Activated naive CD4-positive, alpha-beta T cell treated with anti-CD3 and anti-CD28 coated beads, Interleukin-2, amount 10 ng/mL, durations not matched to agents 7 days and 5 days (primary cell): Measurements from ENCODE around the gene SDK1.

Experiments used
- CTCF ChIA-PET: fragments of 350-600 bp; sonication (Branson Sonifier 250); formaldehyde crosslinking; loops from one replicate; lab custom pipeline; 2021; ENCODE audit warnings: antibody characterized with exemption; lab: Charles Lee
- DNase-seq: peaks from one replicate; pipeline ENCODE4 v3.0.0-alpha.2; 2020
- H3K27ac Mint-ChIP-seq: one replicate; pipeline ENCODE4 v1.8.0; 2021; ENCODE audit warnings: mild to moderate bottlenecking, moderate library complexity, mixed read lengths
- H3K27me3 Mint-ChIP-seq: one replicate; pipeline ENCODE4 v1.8.0; 2021; ENCODE audit warnings: mild to moderate bottlenecking, mixed read lengths
- H3K36me3 Mint-ChIP-seq: one replicate; pipeline ENCODE4 v1.8.0; 2021; ENCODE audit warnings: mixed read lengths
- H3K4me1 Mint-ChIP-seq: one replicate; pipeline ENCODE4 v1.8.0; 2021; ENCODE audit warnings: mixed read lengths
- H3K4me3 Mint-ChIP-seq: one replicate; pipeline ENCODE4 v1.8.0; 2021; ENCODE audit warnings: mild to moderate bottlenecking, moderate library complexity, mixed read lengths
- H3K9me3 Mint-ChIP-seq: one replicate; pipeline ENCODE4 v1.8.0; 2021; ENCODE audit warnings: mixed read lengths

The SDK1 gene

DNA sequence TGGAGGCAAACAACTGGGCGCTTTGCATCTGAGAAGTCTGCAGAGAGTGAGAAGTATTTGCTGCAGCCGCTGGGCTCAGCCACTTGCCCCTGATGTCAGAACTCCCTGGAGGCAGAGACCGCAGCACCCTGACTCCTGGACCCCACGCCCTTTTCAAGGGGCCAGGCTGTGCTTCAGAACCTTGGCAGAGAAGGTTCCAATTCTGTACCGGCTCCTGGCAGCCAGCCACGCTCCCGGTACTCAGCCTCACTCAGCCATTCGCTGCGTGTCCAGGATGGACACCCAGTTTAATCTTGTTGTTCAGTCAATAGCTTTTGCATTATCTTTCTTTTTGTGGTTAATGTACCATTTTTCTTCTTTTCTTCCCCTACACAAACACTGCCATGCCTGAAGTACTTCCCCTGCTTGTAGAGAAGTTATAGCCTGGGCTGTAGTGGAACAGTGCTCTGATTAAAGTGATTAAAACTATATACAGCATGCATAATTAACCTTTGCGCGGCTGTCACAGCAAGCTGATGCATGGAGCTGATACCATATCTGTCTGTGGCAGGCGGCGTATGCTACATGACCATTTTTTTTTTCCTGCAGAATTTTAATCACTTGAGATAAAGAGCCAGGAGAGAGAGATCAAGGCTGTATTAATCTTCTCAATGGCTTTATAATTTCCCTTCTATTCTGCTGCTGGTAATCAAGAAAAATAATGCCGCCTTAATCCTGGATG, 578.5 kb downstream of the SDK1 start:
- CTCF ChIA-PET = no interaction called here

DNA sequence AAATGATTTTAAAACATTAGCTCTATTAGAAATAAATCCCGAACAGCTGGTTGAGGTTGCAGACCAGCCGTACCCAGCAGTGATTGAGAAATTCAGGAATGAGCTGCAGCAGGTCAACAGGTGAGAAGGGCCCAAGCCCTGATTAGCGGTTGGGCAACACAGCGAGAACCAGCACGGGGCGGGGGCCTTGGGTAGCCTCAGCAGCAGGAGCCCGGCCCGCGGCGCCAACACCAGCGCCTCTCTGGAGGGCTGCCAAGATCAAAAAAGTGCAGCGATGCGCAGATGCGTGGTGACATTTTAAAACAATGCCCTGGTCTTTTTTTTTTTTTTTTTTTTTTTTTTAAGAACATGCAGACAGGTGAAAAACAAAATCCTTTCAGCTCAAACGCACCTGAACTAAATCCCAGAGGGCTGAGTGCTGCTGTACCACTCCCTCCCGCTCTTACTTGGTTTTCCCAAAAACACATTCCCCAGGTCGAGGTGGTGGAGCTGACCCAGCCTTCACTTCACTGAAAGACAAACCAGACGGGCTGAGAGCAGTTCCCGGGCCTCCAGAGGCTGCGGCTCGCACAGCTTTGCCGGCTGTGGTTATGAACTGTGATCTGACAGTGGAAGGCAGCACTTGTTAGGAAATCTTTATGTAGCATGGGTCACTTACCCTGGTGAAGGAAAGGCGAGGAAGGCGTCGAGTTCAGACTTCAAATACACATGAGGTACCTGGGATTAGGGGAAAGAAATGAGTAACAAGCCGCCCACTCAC, 579.4 kb downstream of the SDK1 start:
- Mint-ChIP-seq H3K27ac (no peak overlapping the region), H3K36me3 (no peaks in the 10 kb centered on the region), H3K27me3 (no peaks in the 10 kb centered on the region), H3K4me1 (no peaks in the 10 kb centered on the region), H3K9me3 (no peaks in the 10 kb centered on the region), H3K4me3 (no peak overlapping the region)
- CTCF ChIA-PET = no interaction called here
- no peak for DNase-seq

More for the DNA sequence above, 578.5 kb downstream of the SDK1 start:
- Mint-ChIP-seq H3K9me3 (no peaks in the 10 kb centered on the region), H3K27me3 (no peaks in the 10 kb centered on the region), H3K27ac (no peak overlapping the region), H3K36me3 (no peaks in the 10 kb centered on the region), H3K4me3 (no peak overlapping the region), H3K4me1 (no peaks in the 10 kb centered on the region)
- no peak for DNase-seq

DNA sequence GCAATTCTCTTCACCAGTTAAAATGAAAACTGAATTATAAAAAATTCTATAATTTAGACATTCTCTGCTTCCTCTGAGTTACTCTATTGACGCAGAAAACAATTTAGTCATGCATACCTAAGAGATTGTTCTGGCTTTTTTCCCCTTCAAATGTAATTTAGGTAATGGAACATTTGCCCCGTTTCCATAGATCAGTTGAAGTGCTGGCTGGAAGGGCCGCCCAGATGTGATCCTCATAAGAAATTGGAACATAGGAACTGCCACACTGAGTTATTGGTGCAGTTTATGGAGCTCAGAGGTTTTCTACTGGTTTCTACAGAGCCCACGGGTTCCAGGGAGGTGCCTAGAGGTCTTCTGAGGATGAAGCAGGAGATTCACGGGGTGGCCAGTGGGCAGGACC, 581.7 kb downstream of the SDK1 start:
- Mint-ChIP-seq H3K9me3 (no peaks in the 10 kb centered on the region), H3K4me3 (no peak overlapping the region), H3K36me3 (no peaks in the 10 kb centered on the region), H3K27ac (no peak overlapping the region), H3K27me3 (no peaks in the 10 kb centered on the region), H3K4me1 (no peaks in the 10 kb centered on the region)
- CTCF ChIA-PET = no interaction called here
- no peak for DNase-seq

DNA sequence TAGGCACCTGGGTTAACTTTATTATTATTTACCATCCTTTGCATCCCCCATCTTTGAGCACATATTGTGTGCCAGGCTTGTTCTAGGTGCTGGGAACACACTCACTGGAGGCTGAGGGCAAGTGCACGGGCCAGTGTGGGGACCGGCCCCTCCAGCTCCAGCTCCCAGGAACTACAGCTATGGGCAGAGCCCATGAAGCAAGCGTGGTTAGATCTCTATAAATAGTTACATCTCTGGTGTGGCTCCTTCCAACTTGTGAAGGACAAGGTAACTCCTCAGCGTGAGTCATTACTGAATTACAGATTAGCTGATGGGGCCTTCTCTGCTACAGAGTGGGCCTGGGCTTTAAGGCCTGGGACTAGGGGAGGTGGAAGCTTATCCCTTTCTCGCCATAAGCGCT, 583.5 kb downstream of the SDK1 start:
- H3K4me3 Mint-ChIP-seq = no peak overlapping the region
- no peak for DNase-seq
- H3K36me3 Mint-ChIP-seq = no peaks in the 10 kb centered on the region
- H3K27ac Mint-ChIP-seq = no peak overlapping the region
- H3K27me3 Mint-ChIP-seq = no peaks in the 10 kb centered on the region
- CTCF ChIA-PET = no interaction called here
- H3K9me3 Mint-ChIP-seq = no peaks in the 10 kb centered on the region
- H3K4me1 Mint-ChIP-seq = no peaks in the 10 kb centered on the region

DNA sequence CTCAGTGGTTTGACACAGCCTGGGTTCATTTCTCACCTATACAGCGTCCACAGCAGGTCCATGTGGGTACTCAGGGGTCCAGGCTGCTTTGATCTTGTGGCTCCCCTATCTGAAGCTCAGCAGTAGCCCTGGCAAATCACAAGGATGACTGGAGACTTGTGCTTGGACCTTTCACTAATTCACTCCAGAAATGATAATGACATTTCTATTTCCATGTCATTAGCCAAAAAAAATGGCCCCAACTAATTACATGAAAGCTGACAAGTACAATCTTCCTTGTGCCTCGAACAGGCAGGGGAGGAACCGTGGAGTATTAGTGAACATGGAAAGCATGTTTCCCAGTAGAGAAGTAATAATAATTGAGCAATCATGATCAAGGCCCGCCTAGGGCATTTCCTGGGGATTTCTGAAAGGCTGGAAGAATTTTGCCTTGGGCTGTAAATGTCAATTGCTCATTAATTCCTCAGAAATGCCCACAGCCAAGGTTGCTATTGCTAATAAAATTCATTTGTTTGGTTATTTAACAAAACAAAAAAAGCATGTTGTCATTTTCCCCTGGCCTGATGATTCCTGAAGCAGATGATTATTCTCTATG, 586.1 kb downstream of the SDK1 start:
- Mint-ChIP-seq H3K4me1 (no peaks in the 10 kb centered on the region), H3K36me3 (no peaks in the 10 kb centered on the region), H3K27ac (no peak overlapping the region), H3K27me3 (no peaks in the 10 kb centered on the region), H3K4me3 (no peak overlapping the region), H3K9me3 (no peaks in the 10 kb centered on the region)
- CTCF ChIA-PET = no interaction called here
- no peak for DNase-seq

DNA sequence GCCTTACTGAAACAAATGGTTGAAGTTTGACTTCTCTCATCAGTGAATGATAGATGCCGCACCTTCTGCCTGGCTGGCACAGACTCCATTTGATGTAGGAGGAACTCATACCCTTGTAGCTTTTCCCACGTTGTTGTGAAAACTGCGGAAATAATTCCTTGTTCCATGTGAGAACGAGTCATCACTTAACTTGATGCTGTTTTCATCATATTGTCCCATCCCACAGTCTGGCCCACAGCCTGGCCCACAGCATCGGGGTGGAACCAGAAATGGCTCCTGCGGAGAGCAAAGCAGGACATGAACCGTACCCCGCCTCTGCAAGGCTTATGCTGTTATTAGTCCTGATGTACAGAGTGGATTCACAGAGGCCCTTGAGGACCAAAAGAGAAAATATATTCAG, 587.0 kb downstream of the SDK1 start:
- Mint-ChIP-seq H3K9me3 (no peaks in the 10 kb centered on the region), H3K4me1 (no peaks in the 10 kb centered on the region), H3K27ac (no peak overlapping the region), H3K36me3 (no peaks in the 10 kb centered on the region), H3K4me3 (no peak overlapping the region), H3K27me3 (no peaks in the 10 kb centered on the region)
- DNase-seq = no peak
- CTCF ChIA-PET = no interaction called here

DNA sequence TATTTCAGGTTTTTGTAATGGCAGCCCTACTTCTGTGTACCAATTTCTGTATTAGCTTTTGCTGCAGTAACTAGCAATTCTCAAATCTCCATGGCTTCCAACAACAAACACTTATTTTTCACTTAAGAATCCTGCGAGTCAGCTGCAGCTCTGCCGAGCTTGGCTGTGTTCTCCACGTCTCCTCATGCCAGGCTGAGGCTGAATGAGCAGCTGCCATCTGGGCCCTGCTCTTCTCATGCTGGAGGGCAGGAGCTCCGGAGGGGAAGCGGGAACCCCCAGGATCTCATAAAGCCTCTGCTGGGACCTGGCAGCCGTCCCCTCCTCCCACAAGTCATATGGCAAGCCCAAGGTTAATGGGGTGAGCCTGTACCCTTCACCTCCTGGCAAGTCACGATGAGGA, 591.1 kb downstream of the SDK1 start:
- H3K4me3 Mint-ChIP-seq = no peak overlapping the region
- CTCF ChIA-PET = no interaction called here

DNA sequence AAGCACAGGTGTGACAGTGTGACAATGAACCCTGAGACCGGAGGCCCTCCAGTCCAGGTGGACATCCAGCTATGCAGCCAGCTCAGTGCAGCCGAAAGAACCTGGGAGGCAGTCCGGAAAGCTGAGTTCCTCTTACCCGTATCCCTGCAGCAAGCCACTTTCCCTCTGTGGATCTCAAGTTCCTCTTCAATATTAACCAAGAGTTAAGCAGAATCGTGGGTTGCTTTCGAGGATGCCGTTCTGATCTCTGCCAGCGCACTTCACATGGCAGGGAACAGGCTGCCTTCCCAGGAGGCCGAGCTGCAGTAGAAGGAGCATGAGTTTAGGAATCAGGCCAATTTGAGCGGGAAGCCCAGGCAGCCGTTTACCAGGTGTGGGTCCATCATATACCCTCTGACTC, 591.6 kb downstream of the SDK1 start:
- DNase-seq = no peak
- Mint-ChIP-seq H3K9me3 (no peaks in the 10 kb centered on the region), H3K4me3 (no peak overlapping the region), H3K4me1 (no peaks in the 10 kb centered on the region), H3K27me3 (no peaks in the 10 kb centered on the region), H3K36me3 (no peaks in the 10 kb centered on the region), H3K27ac (no peak overlapping the region)
- CTCF ChIA-PET = no interaction called here

More for the DNA sequence above, 591.1 kb downstream of the SDK1 start:
- Mint-ChIP-seq H3K4me1 (no peaks in the 10 kb centered on the region), H3K27me3 (no peaks in the 10 kb centered on the region), H3K27ac (no peak overlapping the region), H3K9me3 (no peaks in the 10 kb centered on the region), H3K36me3 (no peaks in the 10 kb centered on the region)
- no peak for DNase-seq

DNA sequence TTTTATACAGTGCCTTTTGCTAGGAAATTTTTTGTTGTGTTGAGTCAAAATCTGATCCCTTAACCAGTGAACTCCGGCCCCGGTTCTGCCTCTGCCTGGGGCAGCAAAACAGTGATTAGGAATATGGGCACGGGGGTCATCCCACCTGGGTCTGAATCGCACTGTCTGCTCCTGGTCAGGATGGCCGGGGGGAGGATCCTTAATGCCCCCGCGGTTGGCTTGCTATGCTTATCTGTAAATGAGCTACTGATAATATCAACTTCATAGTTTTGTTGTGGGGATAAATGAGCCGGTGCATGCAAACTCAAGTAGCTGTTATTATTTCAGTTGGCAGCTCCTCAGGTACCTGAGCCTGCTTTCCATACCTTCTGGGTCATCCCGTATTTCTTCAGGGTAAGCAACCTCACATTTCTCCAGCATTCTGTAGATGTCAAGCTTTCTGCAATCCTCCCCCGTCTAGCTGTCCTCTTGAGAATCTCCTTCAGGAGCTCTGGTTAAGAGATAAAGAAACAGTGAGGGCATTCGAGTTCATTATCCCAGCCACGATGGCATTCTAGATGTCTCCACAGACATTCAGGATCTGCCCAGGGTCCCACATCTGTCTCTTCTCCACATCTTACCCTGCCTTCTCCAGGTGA, 592.2 kb downstream of the SDK1 start:
- no peak overlapping the region for H3K4me3 Mint-ChIP-seq
- no peaks in the 10 kb centered on the region for H3K9me3 Mint-ChIP-seq
- H3K27me3 Mint-ChIP-seq = no peaks in the 10 kb centered on the region
- no peak for DNase-seq
- H3K4me1 Mint-ChIP-seq = no peaks in the 10 kb centered on the region
- H3K36me3 Mint-ChIP-seq = no peaks in the 10 kb centered on the region
- CTCF ChIA-PET = no interaction called here
- H3K27ac Mint-ChIP-seq = no peak overlapping the region

DNA sequence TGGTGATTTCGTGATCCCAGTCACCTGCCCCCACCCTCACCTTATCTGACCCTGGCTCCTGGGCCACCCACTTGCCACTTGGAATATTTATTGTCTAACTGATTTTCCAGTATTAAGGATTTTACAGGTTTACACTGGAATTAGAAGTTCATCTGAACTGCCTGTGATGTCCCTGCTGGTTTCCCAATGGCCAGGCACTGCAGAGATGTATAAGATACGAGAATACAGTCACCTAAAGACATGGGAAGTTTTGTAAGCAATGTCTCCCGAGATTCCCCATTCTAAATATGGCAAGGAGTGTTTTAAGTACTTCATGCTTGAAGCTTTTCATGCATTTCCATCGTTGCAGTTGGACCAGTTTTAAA, 592.7 kb downstream of the SDK1 start:
- H3K4me1 Mint-ChIP-seq = no peaks in the 10 kb centered on the region
- H3K4me3 Mint-ChIP-seq = no peak overlapping the region
- H3K27me3 Mint-ChIP-seq = no peaks in the 10 kb centered on the region
- H3K36me3 Mint-ChIP-seq = no peaks in the 10 kb centered on the region
- DNase-seq = no peak
- CTCF ChIA-PET = no interaction called here
- H3K9me3 Mint-ChIP-seq = no peaks in the 10 kb centered on the region
- no peak overlapping the region for H3K27ac Mint-ChIP-seq

DNA sequence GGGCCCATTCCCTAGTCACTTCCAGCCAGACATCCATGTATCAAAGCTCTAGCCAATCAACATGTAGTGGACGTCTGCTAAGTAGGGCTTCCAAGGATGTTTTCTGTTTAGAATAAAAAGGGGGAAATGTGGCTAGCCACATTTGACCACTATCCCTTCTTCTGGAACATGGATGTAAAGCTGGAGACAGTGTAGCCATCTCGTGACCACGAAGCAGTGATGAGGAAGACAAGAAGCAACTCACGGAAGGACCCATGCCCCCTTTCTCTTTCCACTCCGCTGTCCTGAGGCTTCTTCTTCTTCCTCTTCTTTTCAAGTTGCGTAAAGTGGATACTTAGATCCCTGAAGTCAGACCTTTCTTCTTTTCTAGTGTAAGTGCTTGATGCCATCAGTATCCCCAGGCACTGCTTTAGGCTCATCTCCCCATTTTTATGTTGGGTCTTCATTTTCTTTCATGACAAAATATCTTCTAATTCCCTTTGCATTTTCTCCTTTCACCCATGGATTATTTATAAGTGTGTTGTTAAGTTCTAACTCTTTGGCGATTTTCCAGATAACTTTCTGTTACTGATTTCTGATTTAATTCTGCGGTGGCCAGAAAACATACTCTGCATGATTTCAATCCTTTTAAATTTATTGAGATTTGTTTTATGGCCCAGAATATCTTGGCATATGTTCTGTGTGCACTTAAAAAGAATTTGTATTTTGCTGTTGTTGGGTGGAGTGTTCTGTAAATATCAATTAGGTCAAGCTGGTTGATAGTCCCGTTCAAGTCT, 594.5 kb downstream of the SDK1 start:
- H3K4me1 Mint-ChIP-seq = no peaks in the 10 kb centered on the region
- DNase-seq = no peak
- no peak overlapping the region for H3K27ac Mint-ChIP-seq
- H3K4me3 Mint-ChIP-seq = no peak overlapping the region
- CTCF ChIA-PET = no interaction called here
- H3K36me3 Mint-ChIP-seq = no peaks in the 10 kb centered on the region
- peaks cover 4% of the 10 kb centered on the region for H3K27me3 Mint-ChIP-seq
- H3K9me3 Mint-ChIP-seq = no peaks in the 10 kb centered on the region

DNA sequence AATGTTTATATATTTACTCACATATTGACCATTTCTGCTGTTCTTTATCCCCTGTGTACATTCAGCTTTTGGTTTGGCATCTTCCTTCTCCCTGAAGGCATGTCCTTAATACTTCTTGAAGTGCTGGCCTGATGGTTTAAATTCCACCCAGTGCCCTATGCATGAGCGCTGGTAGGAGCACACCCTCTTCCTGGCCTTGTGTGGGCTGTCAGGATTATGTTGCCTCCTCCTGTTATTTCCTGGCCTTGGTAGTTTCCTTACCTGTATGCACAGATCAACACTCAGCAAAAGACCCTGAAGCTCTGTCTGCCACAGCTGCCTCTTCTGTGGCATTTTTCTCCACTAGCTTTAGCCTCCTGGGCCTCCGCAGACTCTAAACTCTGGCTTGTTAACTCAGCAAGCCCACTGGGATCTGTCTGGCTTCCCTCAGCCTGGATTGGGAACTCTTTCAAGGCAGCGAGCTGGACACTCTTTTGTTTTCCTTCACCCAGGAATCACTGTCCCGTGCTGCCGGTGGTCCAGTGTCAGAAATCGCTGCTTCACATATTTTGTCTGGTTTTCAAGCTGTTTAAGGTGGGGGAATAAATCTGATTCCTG, 595.2 kb downstream of the SDK1 start:
- Mint-ChIP-seq H3K27me3 (peaks cover 4% of the 10 kb centered on the region), H3K9me3 (no peaks in the 10 kb centered on the region), H3K4me1 (no peaks in the 10 kb centered on the region), H3K27ac (no peak overlapping the region), H3K36me3 (no peaks in the 10 kb centered on the region), H3K4me3 (no peak overlapping the region)
- CTCF ChIA-PET = no interaction called here
- DNase-seq = no peak

DNA sequence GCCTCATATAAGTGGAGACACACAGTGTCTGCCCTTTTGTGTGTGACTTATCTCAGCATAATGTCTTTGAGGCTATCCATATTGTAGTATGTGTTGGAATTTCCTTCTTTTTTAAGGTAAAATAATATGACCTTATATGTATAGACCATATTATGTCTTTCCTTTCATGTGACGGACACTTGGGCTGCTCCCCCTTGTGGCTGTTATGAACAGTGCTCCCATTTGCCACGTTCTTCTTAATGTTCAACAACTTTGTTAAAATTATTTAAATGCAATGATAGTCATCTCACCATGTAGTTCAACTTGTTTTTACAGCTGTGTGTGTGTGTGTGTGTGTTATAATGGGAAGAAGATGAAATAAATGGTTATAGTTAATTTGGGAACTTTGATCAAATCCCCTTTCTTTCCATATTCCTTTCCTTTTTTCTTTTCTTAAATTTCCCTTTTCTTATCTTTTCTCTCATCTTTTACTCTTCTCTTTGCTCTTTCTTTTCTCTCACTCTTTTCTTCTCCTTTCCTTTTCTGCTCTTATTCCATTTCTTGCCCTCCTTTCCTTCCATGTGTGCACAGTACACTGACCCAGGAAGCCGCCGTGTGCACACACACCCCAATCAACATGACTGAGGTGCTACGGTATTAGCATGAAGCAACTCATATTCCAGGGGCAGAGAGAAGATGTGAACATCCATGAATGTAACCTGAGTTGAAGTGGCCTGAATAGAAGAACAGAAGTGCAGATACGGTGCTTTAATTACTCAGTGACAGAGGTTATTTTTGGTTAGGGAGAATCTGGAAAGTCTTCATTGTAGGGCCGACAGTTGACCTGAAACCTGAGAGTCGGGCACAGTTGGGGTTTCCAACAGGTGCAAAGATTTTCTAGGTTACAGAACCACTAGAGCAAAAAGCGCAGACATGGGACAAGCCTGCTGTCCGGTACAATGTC, 596.6 kb downstream of the SDK1 start:
- H3K27ac Mint-ChIP-seq = no peak overlapping the region
- DNase-seq = peak; percentile 64
- H3K36me3 Mint-ChIP-seq = no peaks in the 10 kb centered on the region
- H3K4me3 Mint-ChIP-seq = no peak overlapping the region
- H3K9me3 Mint-ChIP-seq = no peaks in the 10 kb centered on the region
- CTCF ChIA-PET = interaction anchor here (0.9 to 1.6 kb wide), 3 partner anchors 17 to 597 kb away, joined by 3 to 4 read pairs (median 3); partner anchors contain the start of gene SDK1
- H3K4me1 Mint-ChIP-seq = no peaks in the 10 kb centered on the region
- H3K27me3 Mint-ChIP-seq = peaks cover 4% of the 10 kb centered on the region
